HEK293 (cell line): ENCODE data around the gene WDR38.

Experiments
- CTCF ChIA-PET: fragments of 350-600 bp; formaldehyde crosslinking; extraction: SDS; loops from one replicate; lab custom pipeline; 2021; ENCODE audit warnings: antibody characterized with exemption; lab: Yijun Ruan, JAX
- POLR2A ChIA-PET: fragments of 300-600 bp; formaldehyde crosslinking; extraction: SDS; loops from one replicate; lab custom pipeline; 2020; ENCODE audit warnings: antibody characterized with exemption, inconsistent platforms; lab: Yijun Ruan, JAX
- H3K27ac ChIP-seq: fragments of 200-500 bp; sonication (Bioruptor generic); 2 replicates; pipeline ENCODE4 v1.5.1; 2014; ENCODE audit warnings: low read depth, low read length, control low read depth, inconsistent platforms; ENCODE audit errors: extremely low read depth
- H3K36me3 ChIP-seq, 2 experiments: fragments of 200-500 bp in 1 of 2; sonication (Bioruptor generic) in 1 of 2; 1 replicate in 1 of 2; 2 replicates in 1 of 2; pipeline ENCODE4 v1.5.1; 2014 to 2017; ENCODE audit warnings: inconsistent platforms in 2 of 2, low read length in 2 of 2; ENCODE audit not compliant: control insufficient read depth in 2 of 2, insufficient read depth in 1 of 2
- H3K4me1 ChIP-seq: fragments of 200-500 bp; sonication (Bioruptor generic); 2 replicates; pipeline ENCODE4 v1.5.1; 2014; ENCODE audit warnings: mild to moderate bottlenecking, low read length, inconsistent platforms; ENCODE audit not compliant: control insufficient read depth, insufficient read depth
- H3K4me3 ChIP-seq: 2 replicates; pipeline ENCODE4 v1.5.1; 2011; ENCODE audit warnings: low read depth, mild to moderate bottlenecking, control low read depth, low read length, moderate library complexity
- H3K9me3 ChIP-seq: fragments of 200-500 bp; sonication (Bioruptor generic); 2 replicates; pipeline ENCODE4 v1.5.1; 2014; ENCODE audit warnings: low read depth, low read length, inconsistent platforms; ENCODE audit not compliant: control insufficient read depth, insufficient read depth
- BCL11B ChIP-seq: fragments of 450-650 bp; formaldehyde crosslinking; IDR thresholded peaks from 2 replicates; pipeline ENCODE4 v1.5.1; 2016; ENCODE audit warnings: low read depth, missing biosample characterization, missing genetic modification characterization
- EGR2 ChIP-seq: fragments of 450-650 bp; formaldehyde crosslinking; IDR thresholded peaks from 2 replicates; pipeline ENCODE4 v1.5.1; 2016; ENCODE audit warnings: low read depth, missing biosample characterization, missing genetic modification characterization
- KLF1 ChIP-seq: fragments of 450-650 bp; formaldehyde crosslinking; IDR thresholded peaks from 2 replicates; pipeline ENCODE4 v1.5.1; 2016; ENCODE audit warnings: missing biosample characterization, missing genetic modification characterization
- KLF9 ChIP-seq: fragments of 450-650 bp; formaldehyde crosslinking; IDR thresholded peaks from 2 replicates; pipeline ENCODE4 v1.5.1; 2016; ENCODE audit warnings: missing biosample characterization, missing genetic modification characterization, low read depth
- MZF1 ChIP-seq: fragments of 450-650 bp; formaldehyde crosslinking; IDR thresholded peaks from 2 replicates; pipeline ENCODE4 v1.5.1; 2017; ENCODE audit warnings: missing biosample characterization, missing genetic modification characterization, borderline replicate concordance
- OSR2 ChIP-seq: fragments of 450-650 bp; formaldehyde crosslinking; IDR thresholded peaks from 2 replicates; pipeline ENCODE4 v1.5.1; 2016; ENCODE audit warnings: missing biosample characterization, missing genetic modification characterization
- SP2 ChIP-seq: fragments of 450-650 bp; formaldehyde crosslinking; IDR thresholded peaks from 2 replicates; pipeline ENCODE4 v1.5.1; 2016; ENCODE audit warnings: missing biosample characterization, missing genetic modification characterization
- ZBTB17 ChIP-seq: fragments of 450-650 bp; formaldehyde crosslinking; IDR thresholded peaks from 2 replicates; pipeline ENCODE4 v1.5.1; 2016; ENCODE audit warnings: missing biosample characterization, missing genetic modification characterization
- ZBTB8A ChIP-seq: fragments of 450-650 bp; formaldehyde crosslinking; IDR thresholded peaks from 2 replicates; pipeline ENCODE4 v1.5.1; 2016; ENCODE audit warnings: missing biosample characterization, missing genetic modification characterization
- ZFHX2 ChIP-seq: fragments of 450-650 bp; formaldehyde crosslinking; conservative IDR thresholded peaks from 2 replicates; pipeline ENCODE4 v1.5.1; 2016; ENCODE audit warnings: missing biosample characterization, missing genetic modification characterization
- ZIC2 ChIP-seq: fragments of 450-650 bp; formaldehyde crosslinking; IDR thresholded peaks from 2 replicates; pipeline ENCODE4 v1.5.1; 2016; ENCODE audit warnings: missing biosample characterization, missing genetic modification characterization
- ZNF433 ChIP-seq: fragments of 450-650 bp; formaldehyde crosslinking; IDR thresholded peaks from 2 replicates; pipeline ENCODE4 v1.5.1; 2016; ENCODE audit warnings: missing biosample characterization, missing genetic modification characterization, low read depth
- ZNF549 ChIP-seq: fragments of 450-650 bp; IDR thresholded peaks from 2 replicates; pipeline ENCODE4 v1.5.1; 2018; ENCODE audit warnings: missing biosample characterization, missing genetic modification characterization, mild to moderate bottlenecking, inconsistent platforms, moderate library complexity
- ZNF600 ChIP-seq: fragments of 450-650 bp; formaldehyde crosslinking; IDR thresholded peaks from 2 replicates; pipeline ENCODE4 v1.5.1; 2016; ENCODE audit warnings: missing biosample characterization, missing genetic modification characterization
- TF ChIP-seq, protein P1 (sequence below): fragments of 450-650 bp; formaldehyde crosslinking; IDR thresholded peaks from 2 replicates; pipeline ENCODE4 v1.5.1; 2016; ENCODE audit warnings: missing biosample characterization, missing genetic modification characterization
- TF ChIP-seq, protein P2 (sequence below): fragments of 450-650 bp; formaldehyde crosslinking; IDR thresholded peaks from 2 replicates; pipeline ENCODE4 v1.5.1; 2016; ENCODE audit warnings: missing biosample characterization, missing genetic modification characterization
- TF ChIP-seq, protein P3 (sequence below): fragments of 450-650 bp; formaldehyde crosslinking; IDR thresholded peaks from 2 replicates; pipeline ENCODE4 v1.5.1; 2016; ENCODE audit warnings: missing biosample characterization, missing genetic modification characterization
- TF ChIP-seq, protein P4 (sequence below): fragments of 450-650 bp; formaldehyde crosslinking; IDR thresholded peaks from 2 replicates; pipeline ENCODE4 v1.5.1; 2016; ENCODE audit warnings: missing biosample characterization, missing genetic modification characterization
- TF ChIP-seq, protein P5 (sequence below): sonication (generic); formaldehyde crosslinking; IDR thresholded peaks from 2 replicates; pipeline ENCODE4 v1.8.1; 2022; ENCODE audit warnings: mild to moderate bottlenecking, moderate library complexity, missing genetic modification reagents
- TF ChIP-seq, protein P6 (sequence below): fragments of 450-650 bp; formaldehyde crosslinking; IDR thresholded peaks from 2 replicates; pipeline ENCODE4 v1.5.1; 2016; ENCODE audit warnings: missing biosample characterization, missing genetic modification characterization
- TF ChIP-seq, protein P7 (sequence below): fragments of 450-650 bp; formaldehyde crosslinking; IDR thresholded peaks from 2 replicates; pipeline ENCODE4 v1.5.1; 2017; ENCODE audit warnings: missing biosample characterization, missing genetic modification characterization

The WDR38 gene

DNA sequence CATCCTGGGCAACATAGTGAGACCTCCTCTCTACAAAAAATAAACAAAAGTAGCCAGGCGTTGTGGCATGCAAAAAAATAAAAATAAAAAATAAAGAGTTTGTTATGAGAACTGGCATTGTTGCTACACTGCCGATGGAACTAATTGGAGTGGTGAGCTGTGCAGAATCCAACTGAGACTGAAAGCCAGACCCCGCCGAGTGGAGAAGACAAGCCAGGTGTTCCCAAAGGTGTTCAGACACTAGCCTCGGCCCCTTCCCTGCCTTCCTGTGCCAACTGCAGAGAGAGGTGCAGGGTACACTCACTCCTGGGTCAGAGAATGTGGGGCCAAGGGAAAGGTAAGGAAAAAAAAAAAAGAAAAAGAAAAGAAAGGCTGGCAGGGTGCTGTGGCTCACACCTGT lies 37.7 kb upstream of the WDR38 start (continued):
- TF ChIP-seq, protein P1, sequence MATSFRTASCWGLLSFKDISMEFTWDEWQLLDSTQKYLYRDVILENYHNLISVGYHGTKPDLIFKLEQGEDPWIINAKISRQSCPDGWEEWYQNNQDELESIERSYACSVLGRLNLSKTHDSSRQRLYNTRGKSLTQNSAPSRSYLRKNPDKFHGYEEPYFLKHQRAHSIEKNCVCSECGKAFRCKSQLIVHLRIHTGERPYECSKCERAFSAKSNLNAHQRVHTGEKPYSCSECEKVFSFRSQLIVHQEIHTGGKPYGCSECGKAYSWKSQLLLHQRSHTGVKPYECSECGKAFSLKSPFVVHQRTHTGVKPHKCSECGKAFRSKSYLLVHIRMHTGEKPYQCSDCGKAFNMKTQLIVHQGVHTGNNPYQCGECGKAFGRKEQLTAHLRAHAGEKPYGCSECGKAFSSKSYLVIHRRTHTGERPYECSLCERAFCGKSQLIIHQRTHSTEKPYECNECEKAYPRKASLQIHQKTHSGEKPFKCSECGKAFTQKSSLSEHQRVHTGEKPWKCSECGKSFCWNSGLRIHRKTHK (tag by site-specific recombination): no peak
- no peak for TF ChIP-seq BCL11B
- no peak for TF ChIP-seq ZNF549 (tag by site-specific recombination)
- no peak for TF ChIP-seq EGR2 (tag by site-specific recombination)
- TF ChIP-seq, protein P2, sequence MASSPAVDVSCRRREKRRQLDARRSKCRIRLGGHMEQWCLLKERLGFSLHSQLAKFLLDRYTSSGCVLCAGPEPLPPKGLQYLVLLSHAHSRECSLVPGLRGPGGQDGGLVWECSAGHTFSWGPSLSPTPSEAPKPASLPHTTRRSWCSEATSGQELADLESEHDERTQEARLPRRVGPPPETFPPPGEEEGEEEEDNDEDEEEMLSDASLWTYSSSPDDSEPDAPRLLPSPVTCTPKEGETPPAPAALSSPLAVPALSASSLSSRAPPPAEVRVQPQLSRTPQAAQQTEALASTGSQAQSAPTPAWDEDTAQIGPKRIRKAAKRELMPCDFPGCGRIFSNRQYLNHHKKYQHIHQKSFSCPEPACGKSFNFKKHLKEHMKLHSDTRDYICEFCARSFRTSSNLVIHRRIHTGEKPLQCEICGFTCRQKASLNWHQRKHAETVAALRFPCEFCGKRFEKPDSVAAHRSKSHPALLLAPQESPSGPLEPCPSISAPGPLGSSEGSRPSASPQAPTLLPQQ (tag by site-specific recombination): no peak
- no peak for TF ChIP-seq MZF1 (tag by site-specific recombination)
- no peak for TF ChIP-seq ZNF433 (tag by site-specific recombination)

DNA sequence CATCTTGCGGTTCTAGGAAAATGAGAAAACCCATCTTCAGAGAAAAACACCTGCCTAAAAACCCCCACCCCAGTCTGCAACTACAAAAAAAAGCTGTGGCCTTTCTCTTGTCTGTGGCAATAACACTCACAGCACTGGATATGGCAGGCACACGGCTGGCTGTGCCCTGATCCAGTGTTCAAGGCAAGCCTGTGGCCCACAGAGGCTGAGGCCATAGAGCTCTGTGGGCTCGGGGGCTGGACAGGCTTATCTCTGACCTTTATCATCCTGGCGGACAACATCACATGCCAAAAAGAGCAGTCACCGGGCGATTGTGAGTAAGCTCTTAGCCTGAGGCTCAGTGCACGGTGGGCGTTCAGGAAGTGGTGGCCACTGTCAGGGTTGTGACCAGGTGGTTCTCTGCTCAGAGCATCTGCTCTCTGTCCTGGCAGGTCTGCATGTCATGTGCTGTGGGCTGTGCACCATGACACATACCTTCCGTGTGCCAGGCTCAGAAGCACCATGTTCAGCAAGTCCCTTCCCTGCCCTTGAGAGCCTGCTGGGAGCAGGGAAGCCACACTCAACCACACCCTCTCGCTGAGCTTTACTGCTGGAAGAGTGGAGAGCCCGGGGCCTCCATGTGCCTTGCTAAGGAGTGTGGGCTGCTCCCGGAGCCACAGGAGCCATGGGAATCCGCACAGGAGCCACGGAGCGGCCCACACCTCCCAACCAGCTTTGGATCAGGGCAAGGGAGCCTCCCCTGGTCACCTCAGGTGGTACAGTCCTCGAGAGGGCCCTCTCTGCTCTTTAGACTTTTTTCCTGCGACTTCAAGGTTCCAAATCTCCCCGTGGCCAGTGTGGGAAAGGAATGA lies 34.6 kb upstream of the WDR38 start:
- Histone ChIP-seq H3K9me3 (no peaks in the 10 kb centered on the region), H3K27ac (no peak overlapping the region), H3K4me1 (no peaks in the 10 kb centered on the region)
- TF ChIP-seq, protein P3, sequence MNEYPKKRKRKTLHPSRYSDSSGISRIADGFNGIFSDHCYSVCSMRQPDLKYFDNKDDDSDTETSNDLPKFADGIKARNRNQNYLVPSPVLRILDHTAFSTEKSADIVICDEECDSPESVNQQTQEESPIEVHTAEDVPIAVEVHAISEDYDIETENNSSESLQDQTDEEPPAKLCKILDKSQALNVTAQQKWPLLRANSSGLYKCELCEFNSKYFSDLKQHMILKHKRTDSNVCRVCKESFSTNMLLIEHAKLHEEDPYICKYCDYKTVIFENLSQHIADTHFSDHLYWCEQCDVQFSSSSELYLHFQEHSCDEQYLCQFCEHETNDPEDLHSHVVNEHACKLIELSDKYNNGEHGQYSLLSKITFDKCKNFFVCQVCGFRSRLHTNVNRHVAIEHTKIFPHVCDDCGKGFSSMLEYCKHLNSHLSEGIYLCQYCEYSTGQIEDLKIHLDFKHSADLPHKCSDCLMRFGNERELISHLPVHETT (tag by site-specific recombination): no peak
- TF ChIP-seq OSR2 (tag by site-specific recombination) (peak; percentile 73), ZBTB8A (tag by site-specific recombination) (0 out of 2 replicates have a peak, but pooled peaks have one; percentile 12), ZNF600 (tag by site-specific recombination) (peak; percentile 77), SP2 (no peak), ZIC2 (tag by site-specific recombination) (peak; percentile 61), EGR2 (tag by site-specific recombination) (peak; percentile 37; the same call in 1 of the 2 replicates), ZFHX2 (0 out of 2 replicates have a peak, but pooled peaks have one; percentile 34), KLF1 (tag by site-specific recombination) (0 out of 2 replicates have a peak, but pooled peaks have one; percentile 35), ZBTB17 (peak; percentile 88; the same call in 1 of the 2 replicates), KLF9 (tag by site-specific recombination) (0 out of 2 replicates have a peak, but pooled peaks have one; percentile 21)
- TF ChIP-seq, protein P4, sequence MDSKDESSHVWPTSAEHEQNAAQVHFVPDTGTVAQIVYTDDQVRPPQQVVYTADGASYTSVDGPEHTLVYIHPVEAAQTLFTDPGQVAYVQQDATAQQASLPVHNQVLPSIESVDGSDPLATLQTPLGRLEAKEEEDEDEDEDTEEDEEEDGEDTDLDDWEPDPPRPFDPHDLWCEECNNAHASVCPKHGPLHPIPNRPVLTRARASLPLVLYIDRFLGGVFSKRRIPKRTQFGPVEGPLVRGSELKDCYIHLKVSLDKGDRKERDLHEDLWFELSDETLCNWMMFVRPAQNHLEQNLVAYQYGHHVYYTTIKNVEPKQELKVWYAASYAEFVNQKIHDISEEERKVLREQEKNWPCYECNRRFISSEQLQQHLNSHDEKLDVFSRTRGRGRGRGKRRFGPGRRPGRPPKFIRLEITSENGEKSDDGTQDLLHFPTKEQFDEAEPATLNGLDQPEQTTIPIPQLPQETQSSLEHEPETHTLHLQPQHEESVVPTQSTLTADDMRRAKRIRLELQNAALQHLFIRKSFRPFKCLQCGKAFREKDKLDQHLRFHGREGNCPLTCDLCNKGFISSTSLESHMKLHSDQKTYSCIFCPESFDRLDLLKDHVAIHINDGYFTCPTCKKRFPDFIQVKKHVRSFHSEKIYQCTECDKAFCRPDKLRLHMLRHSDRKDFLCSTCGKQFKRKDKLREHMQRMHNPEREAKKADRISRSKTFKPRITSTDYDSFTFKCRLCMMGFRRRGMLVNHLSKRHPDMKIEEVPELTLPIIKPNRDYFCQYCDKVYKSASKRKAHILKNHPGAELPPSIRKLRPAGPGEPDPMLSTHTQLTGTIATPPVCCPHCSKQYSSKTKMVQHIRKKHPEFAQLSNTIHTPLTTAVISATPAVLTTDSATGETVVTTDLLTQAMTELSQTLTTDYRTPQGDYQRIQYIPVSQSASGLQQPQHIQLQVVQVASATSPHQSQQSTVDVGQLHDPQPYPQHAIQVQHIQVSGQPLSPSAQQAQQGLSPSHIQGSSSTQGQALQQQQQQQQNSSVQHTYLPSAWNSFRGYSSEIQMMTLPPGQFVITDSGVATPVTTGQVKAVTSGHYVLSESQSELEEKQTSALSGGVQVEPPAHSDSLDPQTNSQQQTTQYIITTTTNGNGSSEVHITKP (tag by site-specific recombination): peak; percentile 88
- TF ChIP-seq, protein P5, sequence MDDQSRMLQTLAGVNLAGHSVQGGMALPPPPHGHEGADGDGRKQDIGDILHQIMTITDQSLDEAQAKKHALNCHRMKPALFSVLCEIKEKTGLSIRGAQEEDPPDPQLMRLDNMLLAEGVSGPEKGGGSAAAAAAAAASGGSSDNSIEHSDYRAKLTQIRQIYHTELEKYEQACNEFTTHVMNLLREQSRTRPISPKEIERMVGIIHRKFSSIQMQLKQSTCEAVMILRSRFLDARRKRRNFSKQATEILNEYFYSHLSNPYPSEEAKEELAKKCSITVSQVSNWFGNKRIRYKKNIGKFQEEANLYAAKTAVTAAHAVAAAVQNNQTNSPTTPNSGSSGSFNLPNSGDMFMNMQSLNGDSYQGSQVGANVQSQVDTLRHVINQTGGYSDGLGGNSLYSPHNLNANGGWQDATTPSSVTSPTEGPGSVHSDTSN (CRISPR knock-in tag): no peak
- TF ChIP-seq, protein P6, sequence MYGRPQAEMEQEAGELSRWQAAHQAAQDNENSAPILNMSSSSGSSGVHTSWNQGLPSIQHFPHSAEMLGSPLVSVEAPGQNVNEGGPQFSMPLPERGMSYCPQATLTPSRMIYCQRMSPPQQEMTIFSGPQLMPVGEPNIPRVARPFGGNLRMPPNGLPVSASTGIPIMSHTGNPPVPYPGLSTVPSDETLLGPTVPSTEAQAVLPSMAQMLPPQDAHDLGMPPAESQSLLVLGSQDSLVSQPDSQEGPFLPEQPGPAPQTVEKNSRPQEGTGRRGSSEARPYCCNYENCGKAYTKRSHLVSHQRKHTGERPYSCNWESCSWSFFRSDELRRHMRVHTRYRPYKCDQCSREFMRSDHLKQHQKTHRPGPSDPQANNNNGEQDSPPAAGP (tag by site-specific recombination): 0 out of 2 replicates have a peak, but pooled peaks have one; percentile 36
- TF ChIP-seq, protein P7, sequence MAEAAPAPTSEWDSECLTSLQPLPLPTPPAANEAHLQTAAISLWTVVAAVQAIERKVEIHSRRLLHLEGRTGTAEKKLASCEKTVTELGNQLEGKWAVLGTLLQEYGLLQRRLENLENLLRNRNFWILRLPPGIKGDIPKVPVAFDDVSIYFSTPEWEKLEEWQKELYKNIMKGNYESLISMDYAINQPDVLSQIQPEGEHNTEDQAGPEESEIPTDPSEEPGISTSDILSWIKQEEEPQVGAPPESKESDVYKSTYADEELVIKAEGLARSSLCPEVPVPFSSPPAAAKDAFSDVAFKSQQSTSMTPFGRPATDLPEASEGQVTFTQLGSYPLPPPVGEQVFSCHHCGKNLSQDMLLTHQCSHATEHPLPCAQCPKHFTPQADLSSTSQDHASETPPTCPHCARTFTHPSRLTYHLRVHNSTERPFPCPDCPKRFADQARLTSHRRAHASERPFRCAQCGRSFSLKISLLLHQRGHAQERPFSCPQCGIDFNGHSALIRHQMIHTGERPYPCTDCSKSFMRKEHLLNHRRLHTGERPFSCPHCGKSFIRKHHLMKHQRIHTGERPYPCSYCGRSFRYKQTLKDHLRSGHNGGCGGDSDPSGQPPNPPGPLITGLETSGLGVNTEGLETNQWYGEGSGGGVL: no peak
- TF ChIP-seq, all 188 proteins: peak for 11
- no peak overlapping the region for H3K4me3 ChIP-seq
- POLR2A ChIA-PET: interaction anchor here (1.1 to 1.5 kb wide), 4 partner anchors 13 to 43 kb away, joined by 3 to 4 read pairs (median 3); partner anchors contain the start of gene RPL35
- CTCF ChIA-PET: interaction anchor here (0.6 to 5.6 kb wide), 13 partner anchors 13 to 63 kb away, joined by 3 to 43 read pairs (median 4); partner anchors contain the start of genes NR6A1, OLFML2A and WDR38
- H3K36me3 ChIP-seq: no peaks in the 10 kb centered on the region
